Right cardiac atrium (tissue), 5 donors: ENCODE data around the gene TAS2R41. TPM values are rescaled to one million over a fixed set of nuclear protein-coding genes. Genes with fewer than 3 reads are reported as not detected.
"Not testable (repeated sequence)": the region's sequence is repeated elsewhere in the genome, so short reads cannot be mapped to it uniquely, and the experiment has no call there.

ENCODE experiments used
- ATAC-seq, 2 donors: fragments of 200-7000 bp; cut with Tn5 transposase; one replicate each; pipeline versions ENCODE4 v1.8.0 to v1.9.1; 2020; ENCODE audit warnings: moderate library complexity in 2 of 2, mild to moderate bottlenecking in 1 of 2
- DNase-seq, 3 donors: peaks; one replicate each; pipeline ENCODE4 v3.0.0-alpha.2; 2020
- H3K27ac ChIP-seq: one replicate; pipeline ENCODE4 v1.5.1; 2013; ENCODE audit warnings: mild to moderate bottlenecking, low read length, control low read depth, moderate library complexity
- H3K27me3 ChIP-seq: one replicate; pipeline ENCODE4 v1.6.1; 2013; ENCODE audit not compliant: control insufficient read depth, insufficient read depth
- H3K4me1 ChIP-seq: one replicate; pipeline ENCODE4 v1.6.1; 2013; ENCODE audit warnings: low read length; ENCODE audit not compliant: control insufficient read depth, insufficient read depth
- H3K4me3 ChIP-seq: one replicate; pipeline ENCODE4 v1.5.1; 2013; ENCODE audit warnings: low read length, control low read depth
- H3K9me3 ChIP-seq: one replicate; pipeline ENCODE4 v1.6.1; 2013; ENCODE audit warnings: low read length; ENCODE audit not compliant: control insufficient read depth
- WGBS: extraction: QIAGEN DNeasy Blood & Tissue Kit; methylation state at CpG from one replicate; pipeline ENCODE4 v1.1.7; 2013; 5-methylcytosine and 5-hydroxymethylcytosine counted together
- intact Hi-C, 4 donors: fragments of 100-400 bp; cut with DNase I; formaldehyde crosslinking; loops; one replicate each; pipeline versions ENCODE4 v1.11.0 to v1.14.0; 2022 to 2023
- polyA plus RNA-seq: library from polyadenylated mRNA; stranded (reverse); fragments of 200-250 nt; gene quantifications from one replicate; pipeline ENCODE4 v1.2.3, GENCODE V29; 2013
- total RNA-seq, 4 donors: library from RNA; stranded (reverse); fragmentation: NEBNext Ultra II Directional; extraction: Animal tissue kit (Norgen Biotek cat#: 25700); gene quantifications; one replicate each; pipeline ENCODE4 v1.2.1, GENCODE V29; 2021
- donor health status: healthy with polysubstance abuse.
- donor health status: DM: no; HTN: yes; CAD: no.
- donor health status: DM: no; HTN: no; CAD: no.
- donor health status: DM: no; HTN: yes; CAD: no; lungs with severe emphysema.
- donor health status: DM: yes; HTN: yes; CAD: no.

TAS2R41 gene
- total and polyA plus RNA-seq, 5 donors: not detected

DNA sequence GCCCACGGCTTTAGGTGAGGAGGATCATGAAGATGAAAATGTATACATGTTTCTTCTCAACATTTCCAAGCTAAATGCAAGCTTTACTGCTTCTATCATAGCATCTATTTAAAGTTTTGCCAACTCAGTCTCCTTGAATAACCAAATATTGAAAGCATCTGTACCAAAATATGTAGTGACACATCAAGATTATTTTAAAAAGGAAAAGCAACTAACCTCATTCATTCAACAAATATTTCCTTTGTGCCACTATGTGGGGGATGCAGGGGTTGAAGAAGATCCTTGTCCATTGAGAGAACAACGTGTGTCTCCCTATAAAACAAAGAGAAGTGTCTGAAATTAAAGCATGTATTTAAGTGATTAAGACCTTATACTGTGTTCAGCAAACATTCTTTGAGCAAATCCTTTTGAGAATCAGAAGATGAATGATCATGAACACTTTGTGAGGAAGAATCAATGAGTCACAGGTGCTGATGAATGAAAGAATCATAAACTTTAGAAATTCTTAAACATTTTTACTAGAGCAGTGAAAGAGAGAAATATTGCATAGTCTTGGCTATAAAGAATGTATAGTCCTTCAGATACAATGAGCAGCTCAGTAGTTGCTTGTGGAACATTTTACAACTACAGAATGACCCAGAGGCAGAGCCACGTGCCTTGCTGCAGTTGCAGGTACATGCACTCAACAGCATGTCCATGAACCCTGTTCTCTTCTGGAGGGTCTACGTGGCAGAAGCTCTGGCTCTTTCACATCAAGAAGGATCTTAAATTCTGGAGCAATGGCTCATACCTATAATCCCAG, 20.5 kb upstream of the TAS2R41 start:
- no peak overlapping the region for H3K4me3 ChIP-seq
- H3K9me3 ChIP-seq: no peaks in the 10 kb centered on the region
- intact Hi-C loops: no loop called here
- no peaks in the 10 kb centered on the region for H3K27me3 ChIP-seq
- H3K4me1 ChIP-seq: no peaks in the 10 kb centered on the region
- WGBS: 77% methylated on average over 4 of the region's 4 CpGs
- H3K27ac ChIP-seq: no peak overlapping the region
- ATAC-seq: no peak
- no peak for DNase-seq

DNA sequence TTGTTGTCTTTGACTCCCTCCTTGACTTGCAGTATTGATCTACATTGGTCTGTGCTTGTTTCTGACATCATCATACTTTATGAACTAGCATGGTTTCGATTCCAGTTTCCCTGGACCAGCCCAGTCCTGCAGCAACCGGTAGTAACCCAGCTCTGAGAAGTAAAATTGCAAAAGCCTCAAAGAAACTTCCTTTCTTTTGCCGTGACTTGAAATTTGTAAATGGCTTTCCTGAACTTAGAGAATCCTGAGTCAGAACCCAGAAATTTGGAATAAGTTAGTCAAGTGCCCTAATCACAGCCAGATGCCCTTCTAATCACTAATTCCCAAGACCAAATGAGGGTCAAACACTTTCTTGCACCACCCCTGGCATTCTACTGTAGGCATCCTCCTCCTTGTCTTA, 19.4 kb upstream of the TAS2R41 start:
- WGBS: 55% methylated on average over 3 of the region's 3 CpGs
- DNase-seq (no peak), ATAC-seq (no peak)
- no peak overlapping the region for H3K27ac ChIP-seq
- intact Hi-C loops: no loop called here
- H3K4me1 ChIP-seq: no peaks in the 10 kb centered on the region
- no peak overlapping the region for H3K4me3 ChIP-seq
- no peaks in the 10 kb centered on the region for H3K27me3 ChIP-seq
- no peaks in the 10 kb centered on the region for H3K9me3 ChIP-seq

DNA sequence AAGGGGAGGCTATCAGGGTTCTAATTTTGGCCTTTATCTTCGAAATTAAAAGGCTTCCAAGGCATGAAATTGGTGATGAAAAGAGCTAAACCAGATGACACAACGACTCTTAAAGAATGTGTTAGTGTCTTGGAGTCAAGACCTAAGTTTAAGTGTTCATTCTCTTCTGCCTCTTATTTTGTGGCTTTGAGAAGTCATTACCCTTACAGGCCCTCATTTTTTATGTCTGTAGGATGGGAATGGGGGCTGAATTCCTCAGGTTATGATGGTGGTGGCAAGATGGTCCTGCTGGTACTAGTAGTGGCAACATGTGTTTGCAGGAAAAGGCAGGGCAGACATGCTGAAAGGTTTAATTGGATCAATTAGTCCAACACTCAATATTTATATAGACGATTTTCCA, 19.0 kb upstream of the TAS2R41 start:
- Histone ChIP-seq H3K27ac (no peak overlapping the region), H3K4me1 (no peaks in the 10 kb centered on the region), H3K27me3 (no peaks in the 10 kb centered on the region), H3K9me3 (no peaks in the 10 kb centered on the region), H3K4me3 (no peak overlapping the region)
- WGBS: 57% methylated on average over 3 of the region's 3 CpGs
- intact Hi-C loops: no loop called here
- DNase-seq: no peak
- ATAC-seq: no peak

DNA sequence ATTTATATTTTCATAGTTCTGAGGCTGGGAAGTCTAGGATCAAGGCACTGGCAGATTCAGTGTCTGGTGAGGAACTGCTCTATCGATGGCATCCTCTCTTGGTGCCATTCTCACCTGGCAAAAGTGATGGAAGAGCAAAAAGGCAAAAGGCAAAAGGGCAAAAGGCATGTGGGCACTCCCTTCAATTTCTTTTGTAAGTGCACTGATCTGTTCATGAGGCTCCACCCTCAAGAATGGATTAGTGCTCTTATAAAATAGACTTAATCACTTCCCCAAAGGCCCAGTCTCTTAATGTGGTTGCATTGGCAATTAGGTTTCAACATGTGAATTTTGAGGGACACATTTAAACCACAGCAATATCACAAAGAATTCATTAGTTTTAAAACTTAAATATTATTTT, 18.3 kb upstream of the TAS2R41 start:
- 98% methylated on average over 1 of the region's 1 CpG for WGBS
- Histone ChIP-seq H3K27ac (no peak overlapping the region), H3K4me1 (no peaks in the 10 kb centered on the region), H3K27me3 (no peaks in the 10 kb centered on the region), H3K9me3 (no peaks in the 10 kb centered on the region), H3K4me3 (no peak overlapping the region)
- DNase-seq (no peak), ATAC-seq (no peak)
- intact Hi-C loops: no loop called here

DNA sequence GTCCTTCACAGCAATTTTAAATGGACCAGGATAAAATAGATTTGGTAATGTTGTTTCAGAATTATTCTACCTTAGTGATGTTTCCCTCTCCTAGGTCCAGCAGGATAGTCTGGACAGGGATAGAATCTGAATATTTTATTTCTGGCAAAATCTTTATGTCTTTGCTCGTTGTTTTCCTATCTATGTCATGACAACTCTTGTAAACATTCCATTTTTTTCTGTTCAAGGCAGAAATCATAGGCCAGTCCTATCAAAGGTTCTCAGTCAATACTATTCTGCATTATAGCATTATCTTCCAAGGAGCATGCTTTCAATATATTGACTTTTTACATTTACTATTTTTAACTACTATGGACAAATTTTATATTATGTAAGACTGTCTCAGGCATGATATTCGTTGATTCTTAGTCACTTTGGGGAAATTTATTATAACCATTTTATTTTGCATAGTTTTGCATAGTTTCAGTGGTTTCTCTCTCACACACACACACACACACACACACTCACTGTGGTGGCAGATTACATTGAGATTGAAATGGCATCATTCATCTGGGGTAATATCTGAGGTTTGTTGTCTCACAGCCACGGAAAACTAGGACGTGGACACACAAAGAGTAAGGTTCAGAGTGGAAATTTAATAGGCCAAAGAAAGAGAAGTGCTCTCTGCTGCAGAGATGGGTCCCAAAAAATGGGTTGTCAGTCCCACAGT, 17.2 kb upstream of the TAS2R41 start:
- Histone ChIP-seq H3K27me3 (no peaks in the 10 kb centered on the region), H3K9me3 (no peaks in the 10 kb centered on the region), H3K4me3 (no peak overlapping the region), H3K27ac (no peak overlapping the region), H3K4me1 (no peaks in the 10 kb centered on the region)
- WGBS: 58% methylated on average over 4 of the region's 4 CpGs
- intact Hi-C loops: no loop called here
- DNase-seq (no peak), ATAC-seq (no peak)

DNA sequence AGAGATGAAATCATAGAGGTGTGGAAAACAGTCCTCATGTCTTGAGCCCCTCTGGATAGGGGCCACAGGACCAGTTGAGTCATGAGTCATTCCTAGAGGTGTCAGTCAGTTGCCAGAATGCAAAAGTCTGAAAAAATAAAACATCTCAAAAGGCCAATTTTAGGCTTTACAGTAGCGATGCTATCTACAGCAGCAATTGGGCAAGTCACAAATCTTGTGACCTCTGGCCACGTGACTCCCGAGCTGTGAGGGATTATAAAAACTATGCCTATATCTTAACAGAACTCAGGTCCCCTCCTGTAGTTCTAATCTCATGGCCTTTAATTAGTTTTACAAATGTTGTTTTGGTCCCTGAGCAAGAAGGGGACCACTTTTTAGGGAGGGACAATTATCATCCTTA, 15.6 kb upstream of the TAS2R41 start:
- 68% methylated on average over 3 of the region's 3 CpGs for whole genome bisulfite sequencing
- H3K9me3 ChIP-seq: no peaks in the 10 kb centered on the region

DNA sequence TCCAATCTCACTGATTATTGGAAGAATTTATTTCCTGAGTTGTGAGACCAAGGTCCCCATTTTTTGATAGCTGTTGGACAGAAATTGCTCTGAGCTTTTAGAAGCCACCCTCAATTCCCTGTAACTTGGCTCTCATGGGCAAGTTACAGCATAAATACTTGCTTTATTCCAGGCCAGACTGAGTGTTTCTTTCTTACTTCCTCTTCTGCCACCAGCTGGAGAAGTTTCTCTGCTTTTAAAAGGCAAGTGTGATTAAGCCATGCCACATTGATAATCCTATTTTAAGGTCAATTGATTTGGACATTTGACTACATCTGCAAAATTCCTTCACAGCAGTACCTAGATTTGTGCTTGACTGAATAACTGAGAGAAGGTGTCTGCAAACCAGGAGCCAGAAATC, 14.1 kb upstream of the TAS2R41 start:
- no peak overlapping the region for H3K27ac ChIP-seq
- no peaks in the 10 kb centered on the region for H3K4me1 ChIP-seq
- intact Hi-C loops: no loop called here
- ATAC-seq: no peak
- no peak overlapping the region for H3K4me3 ChIP-seq
- H3K27me3 ChIP-seq: no peaks in the 10 kb centered on the region
- no peak for DNase-seq
- H3K9me3 ChIP-seq: no peaks in the 10 kb centered on the region

More for the DNA sequence above, 15.6 kb upstream of the TAS2R41 start:
- Histone ChIP-seq H3K4me1 (no peaks in the 10 kb centered on the region), H3K4me3 (no peak overlapping the region), H3K27ac (no peak overlapping the region), H3K27me3 (no peaks in the 10 kb centered on the region)
- ATAC-seq (no peak), DNase-seq (no peak)
- intact Hi-C loops: no loop called here

DNA sequence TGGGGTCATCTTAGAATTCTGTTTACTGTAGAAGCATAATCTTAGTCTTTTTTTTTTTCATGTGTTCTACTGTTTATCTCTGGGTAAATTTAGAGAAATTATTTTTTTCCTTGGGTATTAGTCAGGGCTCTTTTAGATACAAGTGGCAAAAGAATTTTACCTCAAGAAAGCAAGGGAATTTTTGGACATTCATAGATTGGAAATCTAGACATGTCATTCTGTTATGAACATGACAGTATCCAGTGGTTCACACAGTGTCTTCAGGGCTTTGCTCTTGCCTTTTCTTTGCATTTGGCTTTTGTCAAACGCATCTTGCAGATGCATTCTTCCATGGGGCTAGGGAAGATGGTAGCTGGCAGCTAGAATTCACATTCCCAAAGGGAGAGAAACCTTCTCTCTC, 13.7 kb upstream of the TAS2R41 start:
- intact Hi-C loops: no loop called here
- Histone ChIP-seq H3K27me3 (no peaks in the 10 kb centered on the region), H3K27ac (no peak overlapping the region), H3K9me3 (no peaks in the 10 kb centered on the region), H3K4me3 (no peak overlapping the region), H3K4me1 (no peaks in the 10 kb centered on the region)
- ATAC-seq (no peak), DNase-seq (no peak)
- WGBS: 64% methylated on average over 1 of the region's 1 CpG

DNA sequence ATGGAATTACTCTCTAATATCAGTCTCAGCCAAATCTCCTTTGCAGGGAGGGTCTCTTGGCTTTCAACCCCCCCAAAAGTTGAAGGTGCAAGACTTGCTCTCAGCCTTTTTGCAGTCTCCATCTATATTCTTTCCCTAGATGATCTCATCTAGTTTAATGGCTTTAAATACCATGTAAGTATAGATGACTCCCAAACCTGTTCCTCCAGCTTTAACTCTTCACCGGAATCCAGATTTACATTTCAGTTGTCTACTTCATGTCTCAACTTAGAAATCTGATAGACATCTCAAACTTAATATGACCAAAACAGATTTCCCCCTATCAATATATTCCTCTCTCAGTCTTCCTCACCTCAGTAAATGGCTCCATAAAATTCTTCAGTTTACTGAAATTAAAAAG, 9.9 kb upstream of the TAS2R41 start:
- Histone ChIP-seq H3K9me3 (no peaks in the 10 kb centered on the region), H3K4me3 (no peak overlapping the region), H3K4me1 (no peaks in the 10 kb centered on the region), H3K27ac (no peak overlapping the region), H3K27me3 (no peaks in the 10 kb centered on the region)
- ATAC-seq: no peak
- no peak for DNase-seq
- intact Hi-C loops: no loop called here
- 92% methylated on average over 1 of the region's 1 CpG for WGBS

DNA sequence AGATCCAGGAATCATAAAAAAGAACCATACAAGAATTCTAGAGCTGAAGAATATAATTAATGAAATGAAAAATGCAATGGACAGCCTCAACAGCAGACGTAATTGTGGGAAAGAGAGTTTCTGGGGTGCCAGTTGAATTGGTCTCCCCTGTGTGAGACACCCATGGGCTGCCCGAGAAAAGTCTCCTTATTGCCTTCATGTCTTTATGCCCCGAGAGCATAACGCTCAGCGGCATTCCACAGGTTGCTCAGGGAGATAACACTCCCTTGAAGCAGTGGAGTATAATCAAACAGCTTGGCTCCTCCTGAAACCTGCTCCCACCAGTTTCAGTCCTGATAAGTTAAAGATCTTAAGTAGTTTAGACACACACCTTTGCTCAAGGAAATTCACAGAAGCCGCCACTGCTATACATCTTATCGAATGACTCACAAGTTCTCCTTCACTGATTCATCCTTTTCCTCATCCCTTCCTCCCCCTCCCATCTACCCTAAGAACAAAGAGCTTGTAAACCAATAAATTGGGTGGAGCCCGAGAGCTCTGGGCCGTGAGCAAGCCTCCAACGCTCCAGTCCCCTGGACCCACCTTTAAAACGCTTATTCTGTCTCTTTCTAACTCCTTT, 5.5 kb upstream of the TAS2R41 start:
- ATAC-seq, intact Hi-C loops, H3K4me1 ChIP-seq, H3K4me3 ChIP-seq, H3K27ac ChIP-seq, DNase-seq, H3K9me3 ChIP-seq, H3K27me3 ChIP-seq: not testable (repeated sequence)
- WGBS: 89% methylated on average over 11 of the region's 11 CpGs

DNA sequence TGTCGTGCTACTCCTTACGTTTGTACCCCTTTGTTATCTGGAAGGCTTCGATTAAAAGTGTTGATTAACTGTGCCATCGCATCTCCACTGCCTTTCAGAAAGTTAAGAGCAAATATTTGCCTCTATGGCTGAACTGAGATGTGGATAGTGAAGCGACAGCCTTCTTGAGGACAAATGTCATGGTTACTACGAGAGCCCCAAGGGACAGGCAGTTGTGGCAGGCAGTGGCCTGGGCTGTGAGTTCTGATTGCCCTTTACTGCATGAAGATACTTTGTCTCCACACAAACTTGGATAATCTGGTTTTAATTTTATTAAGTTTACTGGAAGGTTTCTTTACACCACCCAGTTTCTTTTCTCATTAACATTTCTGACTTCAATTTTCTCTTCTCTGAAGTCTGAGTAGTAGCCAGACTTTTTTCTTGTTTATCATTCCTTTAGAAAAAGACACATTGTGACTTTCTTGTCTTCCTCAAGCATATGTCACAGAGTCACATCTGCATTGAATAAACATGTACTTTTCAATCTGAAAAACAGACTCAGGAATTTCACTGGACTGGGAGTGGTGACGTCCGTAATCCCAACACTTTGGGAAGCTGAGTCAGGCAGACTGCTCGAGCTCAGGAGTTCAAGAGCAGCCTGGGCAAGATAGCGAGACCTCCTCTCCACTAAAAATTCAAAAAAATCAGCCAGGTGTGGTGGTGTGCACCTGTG, 1.5 kb downstream of the TAS2R41 start:
- no peak for DNase-seq
- H3K4me1 ChIP-seq: no peaks in the 10 kb centered on the region
- no peak for ATAC-seq
- 83% methylated on average over 10 of the region's 10 CpGs for WGBS
- no peaks in the 10 kb centered on the region for H3K27me3 ChIP-seq
- no peak overlapping the region for H3K27ac ChIP-seq
- H3K9me3 ChIP-seq: no peaks in the 10 kb centered on the region
- no peak overlapping the region for H3K4me3 ChIP-seq
- intact Hi-C loops: no loop called here
